C4-2B (cell line): ENCODE data around the gene RFTN1.

Experiments
- CTCF ChIP-seq: fragments of 450-650 bp; conservative IDR thresholded peaks from 2 replicates; pipeline ENCODE4 v1.5.1; 2017; ENCODE audit warnings: mild to moderate bottlenecking
- ZFX ChIP-seq: fragments of 450-650 bp; IDR thresholded peaks from 2 replicates; pipeline ENCODE4 v1.6.1; 2017

GRCh38 chr3:16330351-16330750, 183.1 kb downstream of the RFTN1 start:
- TF ChIP-seq CTCF, result no peak
- no peak for TF ChIP-seq ZFX
